NCI-H146 treated with DMSO at 0.1 percent for 48 hours (cell line): ENCODE data around the gene ANK2.
"Not testable (repeated sequence)": the region's sequence is repeated elsewhere in the genome, so short reads cannot be mapped to it uniquely, and the experiment has no call there.

Experiments
- DNase-seq: peaks from one replicate; lab custom pipeline; 2025; ENCODE audit not compliant: unreplicated experiment; lab: John Stamatoyannopoulos, UW

The ANK2 gene

DNA sequence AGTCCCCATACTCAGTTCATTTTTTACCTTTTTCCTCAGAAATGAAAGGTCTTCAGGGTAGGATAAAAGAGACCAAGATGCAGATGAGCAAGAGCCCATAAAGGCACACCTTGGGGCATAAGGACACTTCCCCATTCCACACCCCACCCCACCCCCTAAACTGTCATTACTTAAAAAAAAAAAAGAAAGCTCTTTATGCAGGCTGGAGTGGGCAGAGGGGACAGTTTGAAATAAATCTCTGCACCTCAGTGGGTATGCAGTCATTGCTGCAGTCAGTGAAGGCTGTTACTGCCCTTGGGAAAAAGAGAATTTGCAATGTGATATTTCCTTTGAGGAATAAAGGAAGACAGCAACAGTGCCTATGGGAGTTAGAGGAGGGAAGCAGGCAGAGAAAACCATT, 137.5 kb downstream of the ANK2 start:
- no peak for DNase-seq

DNA sequence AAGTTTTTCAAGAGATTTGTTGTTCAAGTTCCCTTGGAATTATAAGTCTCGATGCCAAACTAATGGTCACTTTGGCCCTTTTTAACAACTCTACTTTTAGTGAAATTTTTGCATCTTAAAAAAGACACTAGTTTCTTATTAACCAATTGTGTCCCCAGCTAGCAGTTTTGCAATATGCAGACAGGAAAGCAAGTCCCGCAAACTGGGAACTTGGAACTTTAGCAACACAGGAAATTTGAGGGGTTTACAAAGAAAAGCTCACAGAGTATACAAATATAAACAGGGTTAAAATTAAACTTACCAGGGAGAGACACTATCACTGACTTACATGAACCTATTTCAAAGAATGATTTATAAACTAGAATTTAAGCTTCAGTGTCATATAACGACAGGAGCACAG, 137.9 kb downstream of the ANK2 start:
- no peak for DNase-seq

DNA sequence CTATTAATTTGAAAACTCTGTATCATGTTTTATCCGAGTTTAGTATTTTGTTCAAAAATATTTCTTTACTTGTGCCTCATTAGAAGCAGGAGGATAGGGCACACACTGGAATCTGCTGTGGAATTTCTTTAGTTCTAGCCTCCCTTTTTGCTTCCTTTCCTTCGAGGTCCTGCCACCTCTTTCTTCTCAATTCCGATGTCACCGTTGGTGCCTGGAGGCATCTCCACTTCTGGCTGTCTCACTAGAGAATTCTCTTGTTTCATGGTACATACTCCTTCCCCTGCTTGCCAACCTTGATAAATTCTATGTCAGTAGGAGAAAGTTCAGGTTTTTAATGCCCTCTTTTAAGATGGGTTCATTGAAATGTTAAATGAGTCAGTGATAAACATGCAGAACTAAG, 140.1 kb downstream of the ANK2 start:
- no peak for DNase-seq

DNA sequence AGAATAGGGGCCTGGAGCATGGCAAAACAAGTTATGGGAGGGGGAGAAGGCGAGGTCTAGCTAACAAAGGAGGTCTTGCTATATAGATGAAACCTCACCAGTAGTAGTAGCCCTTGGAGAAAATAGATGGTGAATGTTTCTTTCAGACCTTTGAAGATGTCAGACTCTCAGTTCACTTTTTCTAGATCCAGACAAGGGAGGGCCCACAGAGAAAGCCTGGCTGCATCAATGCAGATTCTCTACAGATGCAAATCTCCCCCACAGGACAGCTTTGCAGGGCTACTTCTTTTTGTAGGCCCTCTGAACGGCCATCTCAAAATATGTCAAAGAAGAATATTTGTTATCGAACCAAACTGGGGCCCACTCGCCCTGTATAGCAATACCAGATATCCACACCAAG, 159.7 kb downstream of the ANK2 start:
- DNase-seq, result no peak

DNA sequence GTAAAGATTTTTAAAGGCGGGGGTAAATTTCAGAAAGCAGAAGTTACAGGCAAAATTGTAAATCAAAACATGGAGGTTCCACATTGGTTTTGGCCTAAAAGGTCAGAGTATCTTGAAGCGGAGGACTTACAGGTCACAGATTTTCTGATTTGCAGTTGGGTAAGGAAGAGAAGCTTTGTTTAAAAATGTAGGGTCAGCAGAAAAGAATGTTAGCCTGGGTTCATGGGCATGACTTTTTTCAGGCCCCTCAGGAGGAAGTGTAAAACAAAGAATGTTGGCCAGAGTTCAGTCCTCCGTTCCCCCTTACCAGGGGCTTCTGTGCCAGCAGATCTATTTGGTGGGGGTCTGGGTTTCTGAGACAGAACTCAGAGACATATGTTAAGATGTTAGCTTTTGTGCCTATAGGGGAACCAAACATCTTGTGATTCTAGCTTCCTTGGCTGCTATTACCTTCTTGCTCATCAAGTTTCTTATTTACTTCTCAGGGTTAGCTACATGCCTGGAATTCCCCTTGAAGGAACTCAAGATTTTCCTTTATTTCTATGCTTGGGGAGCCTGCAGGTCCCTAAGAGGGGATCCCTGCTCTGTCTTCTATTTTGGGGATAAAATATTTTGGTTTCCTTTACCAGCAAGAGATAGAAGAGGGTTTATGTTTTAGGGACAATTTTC, 160.3 kb downstream of the ANK2 start:
- DNase-seq, result no peak

DNA sequence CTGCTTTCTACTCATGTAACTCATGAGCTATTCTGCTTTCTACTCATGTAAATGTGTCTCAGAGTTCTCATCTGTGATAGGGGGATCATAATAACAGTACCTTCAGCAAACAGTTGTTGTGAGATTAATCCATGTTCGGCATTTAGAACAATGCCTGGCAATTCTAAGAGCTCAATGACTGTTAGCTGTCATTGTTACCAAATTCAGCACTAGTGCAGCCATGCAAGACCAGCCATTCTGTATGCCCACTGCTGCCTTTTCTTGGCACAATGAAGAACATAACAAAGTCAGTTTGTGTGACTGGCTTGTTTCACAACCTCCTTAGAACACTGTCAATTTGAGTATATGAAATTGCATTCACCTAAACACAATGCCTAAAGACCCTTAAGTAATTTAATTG, 163.2 kb downstream of the ANK2 start:
- DNase-seq, result no peak

- no peak for DNase-seq
Observed at GRCh38 chr4:113221990-113222389, 172.5 kb downstream of the ANK2 start.

- DNase-seq, result no peak
Observed at GRCh38 chr4:113222471-113222870, 173.0 kb downstream of the ANK2 start.

GRCh38 chr4:113223001-113223400, 173.5 kb downstream of the ANK2 start:
- DNase-seq, result no peak

DNA sequence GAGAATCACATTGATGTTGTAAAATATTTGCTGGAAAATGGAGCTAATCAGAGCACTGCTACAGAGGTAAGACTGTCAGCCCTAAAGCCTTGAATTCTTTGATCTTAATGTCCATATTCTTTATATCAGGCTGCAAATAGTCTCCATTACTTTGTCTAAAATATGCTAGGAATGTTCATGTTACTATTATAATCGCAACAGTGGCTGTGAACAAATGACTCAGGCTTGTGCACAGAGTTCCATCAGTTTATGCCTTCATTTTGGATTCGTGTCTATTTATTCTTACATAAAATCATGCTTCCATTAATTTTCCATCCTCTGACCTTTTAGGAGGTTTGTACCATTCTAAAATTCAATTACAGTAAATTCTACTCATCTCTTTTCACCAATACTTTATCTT, 182.7 kb downstream of the ANK2 start:
- no peak for DNase-seq

DNA sequence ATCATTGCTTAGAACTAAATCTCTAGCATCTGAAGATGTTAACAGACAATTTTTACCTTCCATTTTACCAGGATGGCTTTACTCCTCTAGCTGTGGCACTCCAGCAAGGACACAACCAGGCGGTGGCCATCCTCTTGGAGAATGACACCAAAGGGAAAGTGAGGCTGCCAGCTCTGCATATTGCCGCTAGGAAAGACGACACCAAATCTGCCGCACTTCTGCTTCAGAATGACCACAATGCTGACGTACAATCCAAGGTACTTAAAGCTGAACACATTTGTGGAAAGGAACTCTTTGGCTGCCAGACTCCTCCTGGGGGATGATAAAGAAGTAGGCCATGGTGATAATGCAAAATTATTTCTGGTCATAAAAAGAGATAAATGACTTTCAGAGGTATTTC, 187.5 kb downstream of the ANK2 start:
- DNase-seq, result no peak

DNA sequence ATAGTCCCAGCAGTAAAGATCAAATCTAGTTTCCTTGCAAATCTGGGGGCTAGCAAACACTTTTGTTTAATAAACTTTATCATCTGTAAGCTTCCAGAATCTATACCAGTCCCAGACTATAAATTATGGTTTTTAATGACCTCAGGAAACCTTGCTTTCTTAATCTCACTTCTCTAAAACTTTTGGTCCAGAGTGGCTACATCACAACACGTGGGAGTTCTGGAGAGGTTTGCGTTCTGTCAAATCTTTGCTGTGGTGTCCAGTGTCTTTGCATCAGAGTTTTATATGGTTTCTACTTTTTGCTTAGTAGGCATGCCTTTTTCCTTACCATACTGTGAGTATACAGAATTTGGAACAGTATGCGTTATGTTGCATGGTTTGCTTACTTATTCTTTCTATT, 193.9 kb downstream of the ANK2 start:
- no peak for DNase-seq

DNA sequence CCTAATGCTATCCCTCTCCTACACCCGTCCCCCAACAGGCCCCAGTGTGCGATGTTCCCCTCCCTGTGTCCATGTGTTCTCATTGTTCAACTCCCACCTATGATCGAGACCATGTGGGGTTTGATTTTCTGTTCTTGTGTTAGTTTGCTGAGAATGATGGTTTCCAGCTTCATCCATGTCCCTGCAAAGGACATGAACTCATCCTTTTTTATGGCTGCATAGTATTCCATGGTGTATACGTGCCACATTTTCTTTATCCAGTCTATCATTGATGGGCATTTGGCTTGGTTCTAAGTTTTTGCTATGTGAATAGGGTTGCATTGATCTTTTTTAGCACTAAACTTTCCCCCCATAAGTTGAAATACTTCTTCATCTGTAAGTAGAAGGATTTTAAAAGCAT, 195.3 kb downstream of the ANK2 start:
- not testable (repeated sequence) for DNase-seq

- DNase-seq, result no peak
Observed at GRCh38 chr4:113248320-113248719, 198.9 kb downstream of the ANK2 start.

DNA sequence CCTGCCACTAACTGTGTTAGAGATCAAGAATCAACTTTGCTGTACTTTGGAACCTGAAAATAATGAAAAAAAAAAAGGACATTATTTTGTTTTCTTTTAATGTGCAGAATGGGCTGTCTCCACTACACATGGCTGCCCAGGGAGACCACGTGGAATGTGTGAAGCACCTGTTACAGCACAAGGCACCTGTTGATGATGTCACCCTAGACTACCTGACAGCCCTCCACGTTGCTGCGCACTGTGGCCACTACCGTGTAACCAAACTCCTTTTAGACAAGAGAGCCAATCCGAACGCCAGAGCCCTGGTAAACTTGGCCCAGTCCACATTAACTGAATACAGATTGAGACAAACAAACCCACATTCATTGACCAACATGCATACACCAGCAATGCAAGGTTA, 206.2 kb downstream of the ANK2 start:
- no peak for DNase-seq

GRCh38 chr4:113256946-113257345, 207.5 kb downstream of the ANK2 start:
- DNase-seq, result no peak

DNA sequence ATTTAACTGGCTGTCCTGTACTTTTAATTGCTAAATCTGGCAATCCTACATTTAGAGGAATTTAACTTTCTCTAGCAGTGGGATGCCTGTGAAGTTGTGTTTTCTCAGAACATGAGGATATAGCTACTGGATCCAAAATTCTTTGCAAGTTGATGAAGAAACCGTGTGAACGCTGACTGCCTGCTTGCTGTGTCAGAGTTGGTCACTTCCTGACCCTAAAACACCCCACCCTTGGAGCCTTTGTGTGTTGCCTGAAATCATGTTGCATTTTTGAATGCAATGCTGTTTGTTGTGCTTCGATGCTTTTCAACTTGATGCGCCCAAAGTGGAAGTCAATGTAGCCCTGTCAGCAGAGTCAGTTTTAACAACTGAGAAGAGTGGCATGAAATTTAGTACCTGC, 211.2 kb downstream of the ANK2 start:
- DNase-seq, result no peak

GRCh38 chr4:113263274-113263673, 213.8 kb downstream of the ANK2 start:
- DNase-seq, result no peak

- DNase-seq, result no peak
Observed at GRCh38 chr4:113270520-113271319, 221.3 kb downstream of the ANK2 start.

DNA sequence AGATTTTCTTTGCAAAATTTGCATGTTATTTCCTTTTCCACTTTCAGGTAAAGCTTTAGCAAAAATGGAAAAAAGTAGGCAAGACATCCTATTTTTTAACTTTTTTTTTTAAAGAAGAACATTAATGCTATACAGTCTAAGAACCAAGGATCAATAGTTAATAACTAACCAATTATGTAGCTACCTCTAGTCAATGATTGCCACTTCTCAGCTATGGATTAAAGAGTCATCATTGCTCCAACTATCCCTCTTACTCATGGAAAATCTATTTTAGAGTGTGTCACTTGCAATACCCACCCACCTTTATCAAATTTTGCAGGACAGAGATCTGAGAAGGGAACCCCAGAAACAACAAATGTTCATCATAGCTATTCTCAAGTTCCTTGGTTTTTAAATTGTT, 223.1 kb downstream of the ANK2 start:
- DNase-seq, result no peak

GRCh38 chr4:113273721-113274220, 224.3 kb downstream of the ANK2 start:
- DNase-seq, result no peak

- DNase-seq, result no peak
Observed at GRCh38 chr4:113276464-113277170, 227.2 kb downstream of the ANK2 start.
